ENCODE results near the gene POU6F2. TPM values are rescaled to one million over a fixed set of nuclear protein-coding genes. Genes with fewer than 3 reads are reported as not detected.

The POU6F2 gene
- total RNA-seq, 1 experiment from 2014 or later: 3.9 TPM

DNA sequence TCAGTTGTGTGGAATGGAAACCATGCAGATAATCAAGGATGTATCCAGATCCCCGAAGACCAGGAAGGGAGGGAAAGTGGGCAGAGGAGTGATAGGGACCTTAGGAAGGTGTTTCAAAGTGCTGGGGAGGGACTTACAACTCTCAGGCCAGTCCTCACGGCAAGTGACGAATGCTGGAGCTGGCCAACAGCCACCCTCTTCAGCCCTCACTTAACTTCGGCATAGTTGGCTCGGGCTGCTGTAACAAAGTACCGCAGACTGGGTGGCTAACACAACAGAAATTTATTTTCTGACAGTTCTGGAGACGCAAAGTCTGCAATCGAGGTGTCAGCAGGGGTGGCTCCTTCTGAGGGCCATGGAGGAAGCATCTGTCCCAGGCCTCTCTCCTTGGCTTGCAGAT, 322.6 kb downstream of the POU6F2 start:
- Mint-ChIP-seq H3K27ac (ENCODE audit: unreplicated experiment) (no peak overlapping the region), H3K4me1 (ENCODE audit: low read depth, unreplicated experiment) (no peaks in the 10 kb centered on the region), H3K4me3 (ENCODE audit: unreplicated experiment) (no peak overlapping the region), H3K27me3 (ENCODE audit: insufficient read depth, unreplicated experiment) (peaks cover 13% of the 10 kb centered on the region), H3K9me3 (ENCODE audit: unreplicated experiment) (no peaks in the 10 kb centered on the region), H3K36me3 (ENCODE audit: insufficient read depth, unreplicated experiment) (no peaks in the 10 kb centered on the region)
- no TSS peak for BruUV-seq (replicated peaks)
- H3K4me3 ChIP-seq (ENCODE audit: low read depth, low read length): no peak overlapping the region
- no peak for DNase-seq
- intact Hi-C loops (cut with micrococcal nuclease; ENCODE audit: unreplicated experiment): loop anchor here (10.0 kb wide), 1 partner anchor 1215 kb away; no protein-coding TSS in a partner anchor
- POLR2A ChIA-PET: no interaction called here
- TF ChIP-seq, protein P1, sequence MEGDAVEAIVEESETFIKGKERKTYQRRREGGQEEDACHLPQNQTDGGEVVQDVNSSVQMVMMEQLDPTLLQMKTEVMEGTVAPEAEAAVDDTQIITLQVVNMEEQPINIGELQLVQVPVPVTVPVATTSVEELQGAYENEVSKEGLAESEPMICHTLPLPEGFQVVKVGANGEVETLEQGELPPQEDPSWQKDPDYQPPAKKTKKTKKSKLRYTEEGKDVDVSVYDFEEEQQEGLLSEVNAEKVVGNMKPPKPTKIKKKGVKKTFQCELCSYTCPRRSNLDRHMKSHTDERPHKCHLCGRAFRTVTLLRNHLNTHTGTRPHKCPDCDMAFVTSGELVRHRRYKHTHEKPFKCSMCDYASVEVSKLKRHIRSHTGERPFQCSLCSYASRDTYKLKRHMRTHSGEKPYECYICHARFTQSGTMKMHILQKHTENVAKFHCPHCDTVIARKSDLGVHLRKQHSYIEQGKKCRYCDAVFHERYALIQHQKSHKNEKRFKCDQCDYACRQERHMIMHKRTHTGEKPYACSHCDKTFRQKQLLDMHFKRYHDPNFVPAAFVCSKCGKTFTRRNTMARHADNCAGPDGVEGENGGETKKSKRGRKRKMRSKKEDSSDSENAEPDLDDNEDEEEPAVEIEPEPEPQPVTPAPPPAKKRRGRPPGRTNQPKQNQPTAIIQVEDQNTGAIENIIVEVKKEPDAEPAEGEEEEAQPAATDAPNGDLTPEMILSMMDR (IDR thresholded peaks at IDR 0.05; ENCODE audit: insufficient read depth in 1 of 2, low read depth in 1 of 2, low read length in 1 of 2, severe bottlenecking in 1 of 2, unreplicated experiment in 1 of 2): no peak
- no peaks in the 10 kb centered on the region for H3K9me3 ChIP-seq
- H3K4me1 ChIP-seq: no peaks in the 10 kb centered on the region
- no peaks in the 10 kb centered on the region for H3K36me3 ChIP-seq (ENCODE audit: control insufficient read depth, insufficient read depth, low read length)
- CTCF ChIA-PET: no interaction called here
- no peaks in the 10 kb centered on the region for H3K27me3 ChIP-seq (replicated peaks; ENCODE audit: control insufficient read depth, insufficient read depth, low read length)

DNA sequence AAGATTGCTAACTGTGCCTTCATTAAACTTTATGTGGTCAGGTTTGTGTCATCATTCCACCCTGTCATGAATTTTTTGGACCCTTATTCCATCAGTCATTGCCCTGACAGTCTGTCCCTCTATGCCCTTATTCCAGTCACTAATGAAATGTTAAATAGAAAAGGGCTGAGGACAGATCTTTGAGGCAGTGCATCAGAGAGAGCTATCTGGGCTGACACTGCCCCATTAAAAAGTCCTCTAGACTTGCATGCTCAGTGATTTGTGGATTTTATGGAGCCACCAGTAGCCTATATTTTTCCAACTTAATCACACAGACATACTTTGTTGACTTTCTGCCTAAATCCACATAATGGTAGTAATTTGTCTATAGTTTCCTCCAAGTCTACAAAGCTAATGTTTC, 323.8 kb downstream of the POU6F2 start:
- no peaks in the 10 kb centered on the region for H3K9me3 Mint-ChIP-seq (ENCODE audit: unreplicated experiment)
- H3K36me3 ChIP-seq (ENCODE audit: control insufficient read depth, insufficient read depth, low read length): no peaks in the 10 kb centered on the region
- TF ChIP-seq, protein P1 (IDR thresholded peaks at IDR 0.05; ENCODE audit: insufficient read depth in 1 of 2, low read depth in 1 of 2, low read length in 1 of 2, severe bottlenecking in 1 of 2, unreplicated experiment in 1 of 2): no peak
- no peaks in the 10 kb centered on the region for H3K36me3 Mint-ChIP-seq (ENCODE audit: insufficient read depth, unreplicated experiment)
- no peak overlapping the region for H3K4me3 Mint-ChIP-seq (ENCODE audit: unreplicated experiment)
- ChIA-PET CTCF (no interaction called here), POLR2A (no interaction called here)
- no peaks in the 10 kb centered on the region for H3K4me1 ChIP-seq
- H3K9me3 ChIP-seq: no peaks in the 10 kb centered on the region
- BruUV-seq (replicated peaks): no TSS peak
- no peak for DNase-seq
- H3K27me3 ChIP-seq (replicated peaks; ENCODE audit: control insufficient read depth, insufficient read depth, low read length): no peaks in the 10 kb centered on the region
- peaks cover 10% of the 10 kb centered on the region for H3K27me3 Mint-ChIP-seq (ENCODE audit: insufficient read depth, unreplicated experiment)
- no peak overlapping the region for H3K4me3 ChIP-seq (ENCODE audit: low read depth, low read length)
- no peak overlapping the region for H3K27ac Mint-ChIP-seq (ENCODE audit: unreplicated experiment)
- intact Hi-C loops (cut with micrococcal nuclease; ENCODE audit: unreplicated experiment): loop anchor here (10.0 kb wide), 1 partner anchor 1217 kb away; no protein-coding TSS in a partner anchor
- H3K4me1 Mint-ChIP-seq (ENCODE audit: low read depth, unreplicated experiment): no peaks in the 10 kb centered on the region

DNA sequence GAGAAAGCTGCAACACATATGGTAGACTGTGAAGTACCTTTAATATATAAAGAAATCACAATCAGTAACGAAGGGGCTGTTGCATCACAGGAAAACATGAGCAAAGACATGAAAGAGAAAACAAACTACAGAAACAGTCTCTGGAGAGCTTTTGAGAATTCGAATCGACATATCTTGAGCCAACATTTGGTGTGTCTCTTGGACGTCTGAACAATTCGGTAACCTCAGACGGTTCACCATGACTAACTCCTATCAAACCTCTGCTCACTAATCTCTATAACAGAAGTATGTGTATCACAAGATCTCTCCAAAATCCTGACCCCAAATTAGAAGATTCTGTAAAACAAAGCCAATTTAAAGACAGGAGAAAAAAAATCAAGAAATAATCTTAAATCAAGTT, 326.5 kb downstream of the POU6F2 start:
- intact Hi-C loops (cut with micrococcal nuclease; ENCODE audit: unreplicated experiment): loop anchor here (10.0 kb wide), 1 partner anchor 1219 kb away; no protein-coding TSS in a partner anchor
- TF ChIP-seq, protein P1 (IDR thresholded peaks at IDR 0.05; ENCODE audit: insufficient read depth in 1 of 2, low read depth in 1 of 2, low read length in 1 of 2, severe bottlenecking in 1 of 2, unreplicated experiment in 1 of 2): no peak

More for the DNA sequence above, 326.5 kb downstream of the POU6F2 start:
- H3K4me3 ChIP-seq (ENCODE audit: low read depth, low read length): no peak overlapping the region
- BruUV-seq (replicated peaks): no TSS peak
- peaks cover 13% of the 10 kb centered on the region for H3K27me3 Mint-ChIP-seq (ENCODE audit: insufficient read depth, unreplicated experiment)
- H3K4me1 ChIP-seq: no peaks in the 10 kb centered on the region
- H3K36me3 ChIP-seq (ENCODE audit: control insufficient read depth, insufficient read depth, low read length): no peaks in the 10 kb centered on the region
- ChIA-PET POLR2A (no interaction called here), CTCF (no interaction called here)
- no peaks in the 10 kb centered on the region for H3K9me3 Mint-ChIP-seq (ENCODE audit: unreplicated experiment)
- no peaks in the 10 kb centered on the region for H3K36me3 Mint-ChIP-seq (ENCODE audit: insufficient read depth, unreplicated experiment)
- no peak for DNase-seq
- H3K9me3 ChIP-seq: no peaks in the 10 kb centered on the region
- H3K4me1 Mint-ChIP-seq (ENCODE audit: low read depth, unreplicated experiment): no peaks in the 10 kb centered on the region
- no peaks in the 10 kb centered on the region for H3K27me3 ChIP-seq (replicated peaks; ENCODE audit: control insufficient read depth, insufficient read depth, low read length)
- no peak overlapping the region for H3K27ac Mint-ChIP-seq (ENCODE audit: unreplicated experiment)
- H3K4me3 Mint-ChIP-seq (ENCODE audit: unreplicated experiment): no peak overlapping the region

Data from Caco-2 (cell line).